Posterior cingulate gyrus (tissue), 11 donors: Measurements from ENCODE around the gene CD300LG.
A peak's percentile ranks its signal among the peaks of the same experiment; 100 is the strongest.

Experiments
- DNase-seq, 10 donors: peaks; one replicate each; pipeline versions ENCODE4 v3.0.0 to v3.0.0-alpha.2; 2020 to 2021; ENCODE audit warnings: mixed read lengths in 3 of 10
- intact Hi-C: fragments of 100-400 bp; cut with DNase I; formaldehyde crosslinking; loops from one replicate; pipeline ENCODE4 v1.15.1; 2023

The CD300LG gene

DNA sequence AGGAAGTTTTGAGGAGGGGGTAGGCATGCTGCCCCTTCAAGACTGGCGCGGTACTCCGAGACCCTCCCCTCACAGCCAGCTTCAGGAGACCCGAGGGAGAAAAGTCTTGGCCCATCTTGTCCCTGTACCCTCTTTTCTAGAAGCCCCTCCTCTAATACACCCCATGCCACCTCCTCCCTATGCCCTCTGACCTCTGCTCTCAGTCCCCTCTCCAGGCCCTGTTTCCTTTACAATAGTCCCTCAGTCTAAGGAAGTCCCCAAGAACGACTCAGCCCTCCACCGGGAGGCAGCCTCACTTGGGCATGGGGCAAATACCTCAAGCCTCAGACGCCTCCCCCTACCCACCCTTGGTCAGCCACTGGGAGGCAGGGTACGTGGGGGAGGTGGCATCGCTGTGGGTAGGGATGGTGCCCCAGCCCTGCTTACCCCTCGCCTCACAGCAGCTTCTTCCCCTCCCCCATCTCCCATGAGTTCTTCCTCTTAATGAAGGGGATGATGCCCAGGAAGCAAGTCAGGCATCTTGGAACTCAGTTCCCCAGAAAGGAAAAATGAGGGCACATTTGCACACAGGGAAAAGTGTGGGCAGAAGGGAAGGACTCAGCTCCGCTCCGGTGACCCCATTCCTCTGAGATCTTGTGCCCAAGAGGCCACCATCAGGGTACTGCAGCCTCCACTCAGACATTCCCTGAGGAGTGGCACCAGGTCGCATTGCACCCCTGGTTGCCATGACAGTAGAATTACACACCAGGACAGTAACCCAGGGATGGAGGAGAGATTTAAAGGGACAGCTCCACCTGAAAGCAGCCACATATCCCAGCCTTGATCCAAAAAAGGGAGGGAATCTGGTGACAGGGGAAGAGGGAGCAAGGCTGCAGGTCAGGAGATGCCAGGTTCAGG lies 54.1 kb downstream of the CD300LG start:
- intact Hi-C loops, result no loop called here
- peak in 1 of 10 donors; percentile 62 for DNase-seq

DNA sequence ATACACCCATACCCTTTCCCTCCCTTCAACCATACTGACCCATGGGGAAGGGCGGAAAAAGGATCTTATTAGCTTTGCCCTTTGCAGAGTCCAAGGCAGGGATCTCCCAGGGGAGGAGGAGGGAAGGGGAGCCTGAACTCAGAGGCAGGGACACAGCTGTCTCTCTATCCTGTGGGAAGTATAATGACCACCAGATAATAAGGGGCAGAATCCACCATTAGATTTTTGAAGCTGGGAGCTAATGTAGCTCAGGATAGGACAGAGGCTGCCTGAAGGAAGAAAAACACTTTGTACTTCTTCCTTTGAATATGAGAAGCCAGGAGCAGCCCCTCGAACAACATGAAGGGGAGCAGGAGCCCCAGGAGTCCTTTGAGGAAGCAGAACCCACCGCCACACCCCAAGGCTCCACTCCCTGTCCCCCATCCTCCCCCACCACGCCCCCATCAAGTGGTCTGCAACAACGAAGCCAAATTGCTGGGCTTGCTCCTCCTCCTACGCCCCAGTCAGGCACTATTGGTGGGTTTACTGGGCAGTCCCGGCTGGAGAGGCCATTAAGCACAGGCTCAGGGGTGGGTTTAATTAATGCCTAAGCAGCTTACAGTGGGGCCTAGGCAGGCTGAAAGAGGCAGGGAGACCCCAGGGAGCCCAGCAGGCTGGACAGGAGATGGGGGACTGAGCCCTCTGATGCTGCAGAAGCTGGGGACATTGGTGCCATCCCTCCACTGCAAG lies 55.0 kb downstream of the CD300LG start:
- intact Hi-C loops, result no loop called here
- peak in 1 of 10 donors; percentile 55 for DNase-seq

DNA sequence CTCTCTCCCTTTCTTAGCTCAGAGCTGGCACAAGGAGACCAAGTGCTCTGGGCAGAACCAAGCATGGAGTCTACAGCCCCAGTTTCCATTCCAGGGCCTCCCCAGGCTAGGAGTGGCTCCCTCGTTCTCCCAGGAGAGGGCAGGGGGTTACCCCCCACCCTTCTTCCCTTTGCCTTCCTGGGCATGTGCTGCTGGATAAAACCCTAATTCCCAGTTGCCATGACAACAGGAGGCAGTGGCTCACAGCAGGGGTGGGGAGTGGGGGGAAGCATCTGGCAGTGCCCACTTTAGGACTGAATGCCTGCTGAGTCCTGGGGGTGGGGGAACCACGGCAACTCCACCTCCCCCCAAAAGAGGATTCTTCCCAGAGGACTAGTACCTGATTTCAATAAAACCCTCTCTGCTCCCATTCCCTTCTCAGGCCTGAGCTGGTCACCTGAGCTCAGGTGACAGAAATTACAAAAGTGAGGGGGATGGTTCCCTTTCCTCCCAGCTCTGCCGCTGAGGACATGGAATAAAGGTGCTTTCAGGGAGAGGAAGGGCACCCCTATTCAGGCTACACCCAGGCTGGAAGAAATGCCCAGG lies 58.5 kb downstream of the CD300LG start:
- DNase-seq, result peak in 1 of 10 donors; percentile 58
- intact Hi-C loops, result no loop called here

DNA sequence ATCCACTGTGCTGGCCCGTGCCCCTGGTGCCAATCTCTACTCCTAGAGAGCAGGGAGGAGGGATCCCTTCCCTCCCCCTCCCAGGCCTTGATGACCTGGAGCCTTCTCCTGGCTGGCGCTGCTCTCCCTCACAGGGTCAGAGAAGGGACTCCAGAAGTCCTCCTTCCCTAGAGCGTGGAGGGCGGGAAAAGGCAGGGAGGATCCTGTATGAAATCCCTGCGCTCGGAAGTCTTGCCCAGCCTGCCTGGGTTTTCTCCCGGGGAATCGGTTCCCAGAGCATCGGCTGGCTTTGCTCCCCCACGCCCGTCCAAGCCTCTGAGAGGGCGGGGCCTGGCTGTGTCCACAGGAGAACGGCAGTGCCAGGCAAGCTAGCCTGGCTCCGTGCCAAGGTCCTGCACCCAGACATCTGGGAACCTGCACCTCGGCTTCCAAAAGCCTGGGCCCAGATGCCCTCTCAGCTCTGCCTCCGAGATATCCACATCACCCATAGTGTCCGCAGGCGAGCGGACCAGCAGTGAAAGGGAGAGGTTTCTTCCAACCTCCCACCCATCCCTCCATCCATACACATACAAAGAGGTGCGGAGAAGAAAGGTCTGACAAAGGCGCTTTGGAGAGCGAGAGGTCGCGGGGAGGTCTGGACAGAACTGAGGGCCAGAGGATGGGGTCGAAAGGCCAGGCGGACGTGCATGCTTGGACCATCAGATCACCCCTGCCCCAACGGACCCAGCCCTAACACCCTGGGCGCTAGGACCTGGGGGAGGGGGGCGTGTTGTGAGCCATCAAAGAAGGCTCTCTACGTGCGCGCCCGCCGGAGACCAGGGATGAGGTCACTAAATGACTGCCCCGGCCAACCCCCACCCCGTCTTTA lies 59.2 kb downstream of the CD300LG start:
- peak; percentile 79 to 98 (median 92) for DNase-seq
- intact Hi-C loops, result no loop called here

DNA sequence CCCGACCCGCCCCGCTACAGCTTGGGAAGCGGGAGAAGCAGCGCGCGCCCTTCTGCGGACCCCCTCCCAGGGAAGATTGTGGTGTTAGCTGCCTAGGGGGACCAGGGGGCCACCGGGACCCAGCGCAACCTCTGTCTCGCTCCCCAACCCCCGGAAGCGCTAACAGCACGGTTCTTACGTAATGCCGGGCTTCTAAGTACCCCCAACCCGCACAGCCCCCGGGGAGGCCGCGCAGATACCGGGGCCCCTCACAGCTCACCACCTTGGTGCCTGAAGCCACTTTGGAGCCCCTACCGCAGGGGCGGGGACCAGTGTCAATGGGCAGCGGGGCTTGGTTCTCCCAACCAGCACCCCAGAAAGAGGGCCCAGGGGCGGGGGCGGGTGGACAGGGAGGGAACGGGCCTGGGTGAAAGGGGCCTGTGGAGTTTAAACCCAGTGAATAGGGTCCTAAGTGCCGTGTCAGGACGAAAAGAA lies 60.0 kb downstream of the CD300LG start:
- intact Hi-C loops, result no loop called here
- peak in 4 of 10 donors; percentile 16 to 88 (median 60) for DNase-seq

DNA sequence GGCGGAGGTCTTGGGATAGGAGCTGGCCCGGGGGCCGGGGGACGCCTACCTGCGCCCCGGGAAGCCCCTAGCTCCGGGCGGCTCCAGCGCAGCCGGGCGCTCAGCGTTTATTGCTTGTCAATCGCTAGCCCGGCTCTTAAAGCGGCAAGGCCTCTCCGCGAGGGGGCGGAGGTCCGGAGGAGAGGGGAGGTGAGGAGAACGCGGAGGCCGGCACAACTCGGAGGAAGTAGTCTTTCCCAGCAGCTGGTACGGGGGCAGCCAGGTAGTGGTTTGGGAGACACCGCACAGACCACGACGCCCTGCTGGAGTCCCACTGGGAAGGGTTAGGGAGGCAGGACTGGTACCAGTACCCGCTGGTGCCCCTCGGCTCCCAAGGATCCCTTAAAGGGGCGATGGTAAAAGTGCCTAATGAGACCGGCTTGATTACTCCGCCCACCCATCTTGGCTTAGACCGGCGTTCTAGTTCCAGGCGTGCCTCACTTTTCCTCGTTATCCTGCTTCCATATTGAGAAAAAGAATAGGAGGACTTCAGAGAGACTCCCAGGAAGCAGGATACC lies 60.5 kb downstream of the CD300LG start, which contains the start of gene MPP2:
TSS of gene MPP2 (minus strand) at position 112 of the 557 bp plus-strand sequence. CDS start 3,076 bp downstream, outside the sequence.
- peak; percentile 73 to 97 (median 84) for DNase-seq
- intact Hi-C loops, result no loop called here

DNA sequence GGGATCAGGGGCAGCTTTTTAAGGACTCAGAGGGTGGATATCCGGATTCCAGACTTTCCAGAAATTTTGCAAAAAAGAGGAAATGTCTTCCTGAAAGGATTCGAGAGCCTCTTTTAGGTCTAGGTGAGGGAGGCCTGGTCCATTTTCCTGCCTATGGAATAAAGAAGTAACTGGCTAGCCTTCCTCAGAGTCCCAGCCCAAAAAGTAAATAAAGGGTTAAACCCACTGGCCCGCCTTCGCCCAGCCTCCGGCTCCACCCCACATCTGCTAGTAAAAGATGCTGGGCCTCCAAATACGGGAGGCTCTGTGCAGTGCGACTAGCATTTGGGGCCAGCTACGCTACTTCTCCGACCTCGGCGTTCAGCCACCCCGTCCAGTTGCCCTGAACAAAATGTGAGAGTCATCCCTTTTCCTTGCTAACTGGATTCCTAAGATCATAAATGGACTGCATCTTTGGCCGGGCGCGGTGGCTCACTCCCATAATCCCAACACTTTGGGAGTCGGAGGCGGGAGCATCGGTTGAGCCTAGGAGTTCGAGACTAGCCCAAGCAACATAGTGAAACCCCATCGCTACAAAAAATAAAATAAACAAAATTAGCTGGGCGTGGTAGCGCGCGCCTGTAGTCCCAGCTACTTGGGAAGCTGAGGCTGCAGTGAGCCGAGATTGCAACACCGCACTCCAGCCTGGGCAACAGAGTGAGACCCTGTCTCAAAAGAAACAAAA lies 61.2 kb downstream of the CD300LG start:
- intact Hi-C loops, result no loop called here
- DNase-seq, result peak; percentile 81 to 98 (median 84)

DNA sequence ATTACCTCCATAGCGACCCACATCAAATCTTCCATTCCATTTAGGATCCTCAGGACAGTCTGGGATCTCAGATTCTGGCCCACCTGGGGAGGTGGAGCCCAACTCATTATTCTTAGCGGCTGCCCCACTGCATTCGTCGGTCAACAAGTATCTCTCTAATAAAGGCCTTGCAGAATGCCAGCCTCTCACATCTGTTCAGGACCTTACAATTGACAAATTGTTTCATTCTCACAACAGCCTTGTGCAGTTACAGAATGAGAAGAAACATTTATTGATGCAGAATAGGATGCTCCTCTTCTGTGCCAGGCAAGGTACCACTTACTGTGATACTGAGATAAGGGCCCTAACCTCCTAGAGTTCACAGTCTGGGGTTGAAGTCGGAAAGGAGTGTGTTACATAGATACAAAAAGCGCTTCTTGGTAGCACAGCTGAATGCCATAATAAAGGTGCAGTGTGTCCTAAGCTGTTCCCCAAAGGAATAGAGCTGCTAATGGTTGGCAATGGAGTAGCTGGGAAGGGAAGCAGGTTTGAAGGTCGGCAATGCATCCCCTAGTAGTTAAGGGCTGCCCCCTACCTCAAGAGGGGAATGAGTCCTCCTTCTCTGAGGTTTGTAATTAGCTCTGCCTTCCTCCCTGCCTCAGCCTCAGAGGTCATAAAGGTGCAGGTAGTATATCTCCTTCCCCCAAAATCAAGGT lies 62.7 kb downstream of the CD300LG start:
- intact Hi-C loops, result no loop called here
- DNase-seq, result peak in 1 of 10 donors; percentile 34

DNA sequence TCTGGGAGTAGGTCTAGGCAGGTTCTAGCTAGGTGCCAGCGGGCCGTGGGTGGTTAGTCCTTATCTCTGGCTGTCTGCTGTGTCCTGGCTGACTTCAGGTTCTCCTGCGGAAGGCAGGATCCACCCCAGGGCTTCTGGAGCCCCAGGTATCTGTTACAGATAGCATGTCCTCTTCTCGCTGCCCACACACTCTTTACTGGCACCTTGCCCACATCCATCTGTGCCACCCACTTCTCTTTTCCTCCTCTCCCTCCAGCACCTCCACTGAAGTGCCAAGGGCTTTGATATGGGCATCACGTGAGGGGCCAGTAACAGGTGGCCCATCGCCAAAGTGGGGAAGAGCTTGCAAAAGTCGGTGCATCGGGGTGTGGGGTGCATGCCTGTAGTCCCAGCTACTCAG lies 64.9 kb downstream of the CD300LG start:
- DNase-seq, result peak in 1 of 10 donors; percentile 52
- intact Hi-C loops, result no loop called here

DNA sequence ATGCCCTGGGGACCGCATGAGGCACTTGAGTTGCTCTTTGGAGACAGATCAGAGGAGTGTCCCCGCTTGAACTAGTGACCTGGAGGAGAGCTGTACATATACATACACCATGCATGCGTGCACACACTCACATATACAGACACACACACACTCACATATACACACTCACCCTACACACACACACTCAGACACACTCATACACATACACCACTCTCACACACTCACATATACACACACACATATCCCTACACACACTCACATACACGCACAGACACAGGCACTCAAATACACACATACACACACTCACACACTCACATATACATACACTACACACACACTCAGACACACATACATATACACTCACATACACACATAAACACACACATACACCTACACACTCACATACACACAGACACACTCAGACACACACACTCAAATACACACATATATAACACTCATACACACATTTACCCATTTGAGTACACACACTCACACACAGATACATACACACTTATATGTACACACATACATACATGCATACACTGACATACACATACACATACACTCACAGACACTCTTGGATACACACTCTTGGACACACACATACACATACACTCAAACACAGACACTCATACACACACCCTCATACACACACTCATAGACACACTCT lies 65.8 kb downstream of the CD300LG start:
- intact Hi-C loops, result no loop called here

More for the DNA sequence above, 65.8 kb downstream of the CD300LG start:
- peak in 1 of 10 donors; percentile 1 for DNase-seq
